Heart right ventricle (tissue), 16 donors: Measurements from ENCODE around the gene PTPRN2. TPM values are rescaled to one million over a fixed set of nuclear protein-coding genes. Genes with fewer than 3 reads are reported as not detected.

ENCODE experiments used
- ATAC-seq, 8 donors: fragments of 200-7000 bp; cut with Tn5 transposase; one replicate each; pipeline ENCODE4 v1.9.1; 2020; ENCODE audit warnings: mild to moderate bottlenecking in 8 of 8, moderate library complexity in 8 of 8, moderate number of reproducible peaks in 1 of 8
- DNase-seq, 2 donors: peaks; one replicate each; pipeline ENCODE4 v3.0.0-alpha.2; 2020
- H3K27ac ChIP-seq, 10 donors: fragments of 200-600 bp; sonication (generic) in 2 of 10; one replicate each; pipeline versions ENCODE4 v1.5.0 to v1.8.0; 2020 to 2022; ENCODE audit warnings: mild to moderate bottlenecking in 3 of 10
- H3K27me3 ChIP-seq, 7 donors: fragments of 200-600 bp; one replicate each; pipeline ENCODE4 v1.8.0; 2021 to 2022; ENCODE audit warnings: mild to moderate bottlenecking in 2 of 7
- H3K36me3 ChIP-seq, 9 donors: fragments of 200-600 bp; sonication (generic) in 1 of 9; one replicate each; pipeline versions ENCODE4 v1.5.0 to v1.8.0; 2020 to 2022; ENCODE audit warnings: mild to moderate bottlenecking in 2 of 9
- H3K4me1 ChIP-seq, 9 donors: fragments of 200-600 bp; sonication (generic) in 1 of 9; one replicate each; pipeline versions ENCODE4 v1.5.0 to v1.8.0; 2020 to 2022; ENCODE audit warnings: mild to moderate bottlenecking in 4 of 9
- H3K4me3 ChIP-seq, 10 donors: fragments of 200-600 bp; sonication (generic) in 2 of 10; one replicate each; pipeline versions ENCODE4 v1.5.0 to v1.8.0; 2020 to 2022; ENCODE audit warnings: mild to moderate bottlenecking in 7 of 10, moderate library complexity in 2 of 10
- H3K9me3 ChIP-seq, 11 donors: fragments of 200-600 bp in 10 of 11; sonication (generic) in 2 of 11; one replicate each; pipeline versions ENCODE4 v1.5.0 to v1.8.0; 2013 to 2022; ENCODE audit warnings: mild to moderate bottlenecking in 2 of 11, control low read depth in 1 of 11, moderate library complexity in 1 of 11
- WGBS, 2 donors: extraction: QIAGEN DNeasy Blood & Tissue Kit; methylation state at CpG; one replicate each; pipeline ENCODE4 v1.1.7; 2013; ENCODE audit warnings: inconsistent platforms in 1 of 2; 5-methylcytosine and 5-hydroxymethylcytosine counted together
- intact Hi-C, 10 donors: fragments of 100-400 bp; cut with DNase I; formaldehyde crosslinking; loops; one replicate each; pipeline versions ENCODE4 v1.11.1 to v1.14.2; 2022
- polyA plus RNA-seq, 2 donors: library from polyadenylated mRNA; stranded (reverse); fragments of 200-250 nt; gene quantifications; one replicate each; pipeline ENCODE4 v1.2.3, GENCODE V29; 2013
- total RNA-seq, 10 donors: library from RNA; stranded (reverse); fragmentation: NEBNext Ultra II Directional in 3 of 10; extraction: Animal tissue kit (Norgen Biotek cat#: 25700) in 3 of 10; gene quantifications; one replicate each; pipeline versions ENCODE4 v1.2.1 to v1.2.4, GENCODE V29; 2021 to 2023
- TF ChIP-seq, protein P1 (sequence below), 9 donors: fragments of 200-600 bp; sonication (generic) in 2 of 9; IDR thresholded peaks; one replicate each; pipeline versions ENCODE4 v1.5.0 to v1.8.0; 2021 to 2022; ENCODE audit warnings: antibody characterized with exemption in 9 of 9, mild to moderate bottlenecking in 5 of 9, moderate library complexity in 1 of 9
- donor health status: Arrhythmogenic right ventricular cardiomyopathy.
- donor health status: ischemic (EF 13 %, LVEDD 7.1; RV severe dilation, severe dysfunction).
- donor health status: healthy with polysubstance abuse.
- donor health status: DM: no; HTN: yes; CAD: no.
- donor health status: DM: no; HTN: no; CAD: no.
- donor health status: ischemic (EF 25% LVEDD 6.9; RV normal size, moderate dysfunction).
- donor health status: ischemic (EF 25% LVEDD 5.7; RV mildly dilated, moderate dysfunction).
- donor health status: healthy.
- donor health status: DM: yes; HTN: yes; CAD: no.
- donor health status: Ischemic cardiomyopathy.
- donor health status: ischemic (EF 35%, LVEDD 5.7; RV mildly dilated, moderate dysfunction).
- donor health status: nonischemic (EF 11% LVEDD 7.7; RV severe dilation, severe dysfunction).
- donor health status: DM: yes; HTN: yes; CAD: no.
- donor health status: PGD.
- donor health status: ischemic (EF 29% LVEDD 5.4; RV normal size, mild dysfunction).
- donor health status: nonischemic (EF 23%, LVEDD 6.1; RV moderate dilation, normal function).

The PTPRN2 gene
- total and polyA plus RNA-seq, 12 donors: 0.82 to 1.8 (median 1.3) TPM

GRCh38 chr7:158447506-158448171, 140.0 kb downstream of the PTPRN2 start:
- Histone ChIP-seq H3K27ac (no peak overlapping the region), H3K4me1 (no peaks in the 10 kb centered on the region), H3K4me3 (no peak overlapping the region), H3K36me3 (no peaks in the 10 kb centered on the region), H3K27me3 (peaks cover 0 to 47% (median 22%) of the 10 kb centered on the region in 7 donors), H3K9me3 (no peaks in the 10 kb centered on the region)
- TF ChIP-seq, protein P1, sequence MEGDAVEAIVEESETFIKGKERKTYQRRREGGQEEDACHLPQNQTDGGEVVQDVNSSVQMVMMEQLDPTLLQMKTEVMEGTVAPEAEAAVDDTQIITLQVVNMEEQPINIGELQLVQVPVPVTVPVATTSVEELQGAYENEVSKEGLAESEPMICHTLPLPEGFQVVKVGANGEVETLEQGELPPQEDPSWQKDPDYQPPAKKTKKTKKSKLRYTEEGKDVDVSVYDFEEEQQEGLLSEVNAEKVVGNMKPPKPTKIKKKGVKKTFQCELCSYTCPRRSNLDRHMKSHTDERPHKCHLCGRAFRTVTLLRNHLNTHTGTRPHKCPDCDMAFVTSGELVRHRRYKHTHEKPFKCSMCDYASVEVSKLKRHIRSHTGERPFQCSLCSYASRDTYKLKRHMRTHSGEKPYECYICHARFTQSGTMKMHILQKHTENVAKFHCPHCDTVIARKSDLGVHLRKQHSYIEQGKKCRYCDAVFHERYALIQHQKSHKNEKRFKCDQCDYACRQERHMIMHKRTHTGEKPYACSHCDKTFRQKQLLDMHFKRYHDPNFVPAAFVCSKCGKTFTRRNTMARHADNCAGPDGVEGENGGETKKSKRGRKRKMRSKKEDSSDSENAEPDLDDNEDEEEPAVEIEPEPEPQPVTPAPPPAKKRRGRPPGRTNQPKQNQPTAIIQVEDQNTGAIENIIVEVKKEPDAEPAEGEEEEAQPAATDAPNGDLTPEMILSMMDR (IDR thresholded peaks at IDR 0.05): no peak
- no peak for DNase-seq
- WGBS, 2 donors: 80 to 83% methylated on average over 29 of the region's 29 CpGs
- no peak for ATAC-seq
- intact Hi-C loops: no loop called here

- no peak overlapping the region for H3K27ac ChIP-seq
- peaks cover 0 to 47% (median 16%) of the 10 kb centered on the region in 7 donors for H3K27me3 ChIP-seq
- TF ChIP-seq, protein P1 (IDR thresholded peaks at IDR 0.05): no peak
- WGBS, 2 donors: 84 to 88% methylated on average over 6 of the region's 6 CpGs
- no peak overlapping the region for H3K4me3 ChIP-seq
- no peak for DNase-seq
- H3K9me3 ChIP-seq: no peaks in the 10 kb centered on the region
- no peak for ATAC-seq
- H3K36me3 ChIP-seq: no peaks in the 10 kb centered on the region
- intact Hi-C loops: no loop called here
- H3K4me1 ChIP-seq: no peaks in the 10 kb centered on the region
Measured at GRCh38 chr7:158447151-158447505, 140.5 kb downstream of the PTPRN2 start.

DNA sequence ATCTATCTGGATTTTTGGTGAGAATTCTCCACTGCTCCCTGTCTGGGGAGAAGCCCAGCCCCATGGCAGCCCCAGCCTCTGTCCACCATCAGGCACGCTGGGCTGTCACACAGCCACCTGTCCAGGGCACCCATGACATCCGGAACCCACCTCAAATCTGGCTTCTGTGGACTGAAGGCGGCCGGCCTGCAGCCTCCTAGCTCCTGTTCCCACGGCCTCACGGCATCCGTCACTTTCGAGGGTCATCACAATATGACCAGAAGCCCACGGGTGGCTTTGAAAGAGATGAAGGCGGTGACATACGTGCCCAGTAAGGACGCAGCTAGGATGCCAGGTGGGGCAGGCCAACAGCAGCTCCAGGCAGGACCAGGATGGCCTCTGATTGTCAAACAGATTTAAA, 140.9 kb downstream of the PTPRN2 start:
- H3K27me3 ChIP-seq: peaks cover 0 to 47% (median 16%) of the 10 kb centered on the region in 7 donors
- DNase-seq (no peak), ATAC-seq (no peak)
- no peaks in the 10 kb centered on the region for H3K9me3 ChIP-seq
- H3K27ac ChIP-seq: no peak overlapping the region
- H3K4me1 ChIP-seq: no peaks in the 10 kb centered on the region
- no peak overlapping the region for H3K4me3 ChIP-seq
- 84 to 90% methylated on average over 12 of the region's 12 CpGs for WGBS, 2 donors
- intact Hi-C loops: no loop called here
- H3K36me3 ChIP-seq: no peaks in the 10 kb centered on the region
- TF ChIP-seq, protein P1 (IDR thresholded peaks at IDR 0.05): no peak

- no peak for DNase-seq
- Histone ChIP-seq H3K27ac (no peak overlapping the region), H3K9me3 (no peaks in the 10 kb centered on the region), H3K36me3 (no peaks in the 10 kb centered on the region), H3K4me1 (no peaks in the 10 kb centered on the region), H3K4me3 (no peak overlapping the region), H3K27me3 (peaks cover 0 to 47% (median 16%) of the 10 kb centered on the region in 7 donors)
- ATAC-seq: no peak
- 82 to 87% methylated on average over 13 of the region's 13 CpGs for WGBS, 2 donors
- TF ChIP-seq, protein P1 (IDR thresholded peaks at IDR 0.05): no peak
- intact Hi-C loops: no loop called here
Measured at GRCh38 chr7:158446281-158446680, 141.3 kb downstream of the PTPRN2 start.
